Hepatic stellate cell (primary cell): ENCODE results near the gene ADCY9.
"Not testable (repeated sequence)": the region's sequence is repeated elsewhere in the genome, so short reads cannot be mapped to it uniquely, and the experiment has no call there.

Source experiments
- DNase-seq: peaks from one replicate; pipeline ENCODE4 v3.0.0; 2011; ENCODE audit warnings: low spot score

ADCY9 gene

DNA sequence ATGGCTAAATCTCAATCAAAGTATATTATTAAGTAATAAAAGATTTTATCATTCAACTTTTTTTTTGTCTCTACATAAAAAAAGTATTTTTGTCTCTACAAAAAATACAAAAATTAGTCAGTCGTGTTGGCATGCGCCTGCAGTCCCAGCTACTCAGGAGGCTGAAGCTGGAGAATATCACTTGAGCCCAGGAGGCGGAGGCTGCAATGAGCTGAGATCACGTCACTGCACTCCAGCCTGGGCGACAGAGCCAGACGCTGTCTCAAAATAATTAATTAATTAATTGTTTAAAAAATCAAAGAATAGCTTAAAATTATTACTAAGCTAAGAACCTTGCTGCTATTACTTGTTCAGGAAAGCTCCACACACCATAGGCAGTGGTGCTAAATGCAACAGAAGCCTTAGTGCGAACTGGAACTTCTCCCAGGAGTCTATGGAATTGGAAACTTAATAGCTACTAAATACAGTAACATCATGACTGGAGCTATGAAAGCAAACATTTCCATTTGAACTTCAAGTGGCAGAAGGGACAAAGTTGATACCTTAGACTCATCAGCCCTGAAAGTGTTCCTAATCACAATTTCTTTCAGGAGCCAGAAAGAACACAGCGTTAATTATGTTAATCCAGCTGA lies 22.6 kb downstream of the ADCY9 start:
- DNase-seq, result no peak

DNA sequence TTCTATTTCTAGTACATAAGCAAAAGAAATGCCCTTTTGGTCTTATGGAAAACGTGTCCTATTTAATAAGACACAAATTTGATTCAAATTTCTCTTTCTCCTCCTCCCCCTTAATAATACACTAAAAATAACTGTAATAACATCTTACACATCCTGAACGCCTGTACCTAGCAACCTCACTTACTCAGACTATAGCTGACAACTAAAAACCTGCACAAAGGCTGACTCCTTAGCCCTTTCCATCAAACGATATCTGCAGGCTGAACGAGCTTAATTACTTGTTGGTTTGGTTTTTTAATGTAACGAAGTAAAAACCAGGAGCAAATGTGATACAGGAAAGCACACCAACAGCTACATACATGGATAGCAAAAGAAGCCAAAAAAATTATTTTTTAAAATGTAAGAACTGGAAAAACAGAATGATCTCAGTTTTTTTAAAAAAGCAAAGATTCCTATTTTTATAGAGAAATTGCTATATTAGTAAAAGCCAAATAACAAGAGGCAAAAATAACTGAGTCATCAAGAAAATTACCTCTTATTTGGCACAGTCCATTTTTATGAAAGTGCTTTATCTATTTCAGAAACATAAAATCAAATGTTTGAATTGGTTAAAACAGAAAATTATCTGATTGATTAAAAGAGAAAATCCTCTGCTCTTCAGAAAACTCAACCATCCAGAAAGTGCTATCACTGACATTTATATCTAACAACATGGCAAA lies 23.5 kb downstream of the ADCY9 start:
- no peak for DNase-seq

DNA sequence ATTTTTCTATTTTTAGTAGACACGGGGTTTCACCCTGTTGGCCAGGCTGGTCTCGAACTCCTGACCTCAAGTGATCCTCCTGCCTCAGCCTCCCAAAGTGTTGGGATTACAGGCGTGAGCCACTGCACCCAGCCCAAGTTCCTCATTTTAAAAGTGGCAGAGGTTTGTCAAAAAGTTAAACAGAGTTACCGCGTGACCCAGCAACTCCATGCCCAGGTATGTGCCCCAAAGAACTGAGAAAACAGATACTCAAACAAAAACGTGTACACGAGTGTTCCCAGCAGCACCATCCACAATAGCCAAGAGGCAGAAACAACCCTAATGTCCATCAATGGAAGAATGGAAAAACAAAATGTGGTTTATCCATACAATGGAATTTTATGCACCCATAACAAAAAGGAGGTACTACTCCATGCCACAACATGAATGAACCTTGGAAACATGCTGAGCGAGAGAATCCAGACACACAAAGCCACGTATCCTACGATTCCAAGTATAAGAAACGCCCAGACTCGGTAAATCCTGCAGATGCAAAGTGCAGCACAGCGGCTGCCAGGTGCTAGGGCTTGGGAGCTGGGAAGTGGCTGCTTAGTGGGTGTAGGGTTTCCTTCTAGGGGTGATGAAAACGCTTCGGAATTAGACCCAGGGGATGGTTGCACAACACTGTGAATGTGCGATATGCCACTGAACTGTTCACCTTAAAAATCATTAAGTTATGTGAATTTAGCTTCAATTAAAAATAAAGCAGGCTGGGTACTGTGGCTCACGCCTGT lies 24.8 kb downstream of the ADCY9 start:
- DNase-seq, result no peak

DNA sequence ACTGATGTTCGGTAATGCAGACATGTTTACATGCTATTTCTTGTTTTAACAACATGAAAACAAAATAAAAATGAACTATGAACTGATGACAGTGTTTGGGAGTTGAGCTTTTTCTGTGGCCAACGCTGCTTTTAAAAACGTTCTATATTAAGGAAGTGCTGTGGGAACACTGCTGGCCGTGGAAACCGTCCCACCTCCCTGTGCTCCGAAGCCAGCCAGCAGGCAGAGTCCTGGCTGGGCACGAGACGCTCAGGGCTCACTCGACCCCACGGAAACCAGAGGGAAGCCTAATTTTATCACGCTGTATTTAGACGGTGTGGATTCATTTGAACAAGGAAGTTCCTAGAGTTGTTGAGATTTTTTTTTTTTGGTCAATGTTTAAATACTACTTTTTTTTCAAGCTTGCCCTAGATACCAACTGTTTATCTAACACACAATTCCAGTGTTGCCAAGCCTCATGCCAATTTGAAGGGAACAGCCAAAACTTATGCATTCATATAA lies 25.8 kb downstream of the ADCY9 start:
- no peak for DNase-seq

DNA sequence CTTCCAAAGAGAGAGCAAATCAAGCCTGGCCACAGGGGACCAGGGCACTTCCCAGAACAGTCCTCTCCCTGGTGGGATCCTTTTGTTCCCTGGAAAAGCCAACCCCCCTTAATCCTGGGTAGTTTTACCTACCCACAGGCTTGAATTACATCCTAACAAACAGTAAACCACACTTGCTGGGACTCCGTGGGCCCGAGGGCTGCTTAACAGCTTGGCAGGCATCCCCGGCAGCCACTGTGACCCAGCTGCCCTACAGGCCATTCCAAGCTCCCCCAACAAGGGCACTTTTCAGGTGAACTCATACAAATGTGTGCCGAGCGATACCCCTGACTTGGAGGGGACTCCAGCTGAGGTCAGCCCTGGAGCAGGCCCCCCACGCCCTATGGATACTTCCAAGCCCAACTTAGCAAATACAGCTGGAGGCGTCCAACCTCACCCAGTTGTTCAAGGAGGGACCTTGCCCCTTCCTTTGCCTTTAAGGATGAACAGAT lies 26.4 kb downstream of the ADCY9 start:
- no peak for DNase-seq

DNA sequence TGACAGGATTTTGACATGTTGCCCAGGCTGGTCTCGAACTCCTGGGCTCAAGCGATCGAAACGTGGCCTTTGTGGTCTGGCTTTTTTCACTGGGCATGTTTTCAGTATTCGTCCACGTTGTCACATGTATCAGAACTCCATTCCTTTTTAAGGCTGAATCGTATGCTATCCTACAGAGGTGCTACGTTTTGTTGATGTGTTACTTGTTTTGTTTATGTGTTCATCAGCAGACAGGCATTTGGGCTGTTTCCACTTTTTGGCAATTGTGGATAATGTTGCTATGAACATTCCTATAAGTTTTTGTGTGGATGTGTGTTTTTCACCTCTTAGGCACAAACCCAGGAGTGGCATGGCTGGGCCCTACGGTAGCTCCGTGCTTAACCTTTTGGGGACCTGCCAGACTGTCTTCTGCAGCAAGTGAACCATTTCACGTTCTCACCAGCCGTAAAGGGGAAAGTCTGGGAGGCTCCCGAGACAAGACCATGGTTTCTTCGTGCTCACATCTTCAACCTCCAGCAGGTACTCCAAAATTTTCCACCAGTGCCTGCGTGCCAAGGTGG lies 26.9 kb downstream of the ADCY9 start:
- no peak for DNase-seq

DNA sequence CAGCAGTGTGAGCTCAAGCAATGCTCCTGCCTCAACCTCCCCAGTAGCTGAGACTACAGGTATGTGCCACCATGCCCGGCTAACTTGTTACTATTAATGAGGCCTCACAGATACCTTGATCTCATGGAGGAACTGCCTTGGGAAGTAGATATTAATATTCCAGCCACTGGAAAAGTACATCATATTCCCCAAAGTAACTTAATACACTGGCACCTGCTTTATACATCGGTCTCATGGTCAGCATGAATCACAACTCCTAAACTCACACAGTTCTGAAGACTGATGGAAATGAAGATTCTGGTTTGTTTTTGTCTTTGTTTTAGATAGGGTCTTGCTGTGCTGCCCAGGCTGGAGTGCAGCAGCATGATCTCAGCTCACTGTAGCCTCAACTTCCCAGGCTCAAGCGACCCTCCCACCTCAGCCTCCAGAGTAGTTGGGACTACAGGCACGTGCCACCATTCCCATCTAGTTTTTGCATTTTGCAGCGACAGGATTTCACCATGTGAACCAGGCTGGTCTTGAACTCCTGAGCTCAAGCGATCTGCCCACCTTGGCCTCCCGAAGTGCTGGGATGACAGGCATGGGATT lies 28.2 kb downstream of the ADCY9 start:
- no peak for DNase-seq

DNA sequence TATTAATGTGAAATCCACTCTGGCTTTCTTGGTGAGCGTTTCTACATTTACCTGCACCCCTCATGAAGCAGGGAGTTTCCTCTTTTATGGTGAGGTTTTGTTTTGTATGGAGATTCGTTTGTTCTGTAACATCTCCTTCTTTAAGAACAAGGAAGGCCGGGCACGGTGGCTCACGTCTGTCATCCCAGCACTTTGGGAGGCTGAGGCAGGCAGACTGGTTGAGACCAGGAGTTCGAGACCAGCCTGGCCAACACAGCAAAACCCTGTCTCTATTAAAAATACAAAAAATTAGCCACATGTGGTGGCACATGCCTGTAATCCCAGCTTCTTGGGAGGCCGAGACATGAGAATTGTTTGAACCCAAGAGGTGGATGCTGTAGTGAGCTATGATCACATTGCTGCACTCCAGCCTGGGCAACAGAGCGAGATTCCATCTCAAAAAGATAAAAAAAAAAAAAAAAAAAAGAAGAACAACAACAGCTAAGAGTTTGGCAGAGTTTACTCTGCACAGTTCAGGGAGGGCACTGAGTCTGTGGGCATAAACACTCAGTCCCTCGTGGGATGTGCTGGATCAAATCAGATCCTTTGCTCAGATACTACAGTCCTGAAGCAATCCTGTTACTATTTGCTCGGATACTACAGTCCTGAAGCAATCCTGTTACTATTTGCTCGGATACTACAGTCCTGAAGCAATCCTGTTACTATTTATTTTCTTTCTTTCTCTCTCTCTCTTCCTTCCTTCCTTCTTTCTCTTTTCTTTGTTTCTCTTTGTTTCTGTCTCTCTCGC lies 28.9 kb downstream of the ADCY9 start:
- no peak for DNase-seq

DNA sequence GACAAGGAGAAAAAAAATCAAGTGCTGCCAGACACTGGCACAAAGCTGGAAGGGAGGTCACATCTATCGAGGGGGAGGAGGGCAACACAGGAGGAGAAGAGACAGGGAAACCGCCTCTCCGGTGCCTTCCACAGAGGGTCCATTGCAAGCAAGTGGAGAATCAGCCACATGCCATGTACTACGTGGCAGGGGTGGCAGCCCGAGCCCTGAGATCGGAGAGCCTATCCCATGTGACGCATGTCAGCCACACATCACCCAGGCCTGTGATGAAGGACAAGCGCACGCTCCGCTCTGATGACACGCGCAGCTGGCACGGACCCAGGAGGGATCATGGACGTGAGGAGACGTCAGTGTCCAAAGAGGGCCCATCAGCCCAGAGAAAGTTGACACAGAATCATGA lies 30.1 kb downstream of the ADCY9 start:
- DNase-seq, result no peak

DNA sequence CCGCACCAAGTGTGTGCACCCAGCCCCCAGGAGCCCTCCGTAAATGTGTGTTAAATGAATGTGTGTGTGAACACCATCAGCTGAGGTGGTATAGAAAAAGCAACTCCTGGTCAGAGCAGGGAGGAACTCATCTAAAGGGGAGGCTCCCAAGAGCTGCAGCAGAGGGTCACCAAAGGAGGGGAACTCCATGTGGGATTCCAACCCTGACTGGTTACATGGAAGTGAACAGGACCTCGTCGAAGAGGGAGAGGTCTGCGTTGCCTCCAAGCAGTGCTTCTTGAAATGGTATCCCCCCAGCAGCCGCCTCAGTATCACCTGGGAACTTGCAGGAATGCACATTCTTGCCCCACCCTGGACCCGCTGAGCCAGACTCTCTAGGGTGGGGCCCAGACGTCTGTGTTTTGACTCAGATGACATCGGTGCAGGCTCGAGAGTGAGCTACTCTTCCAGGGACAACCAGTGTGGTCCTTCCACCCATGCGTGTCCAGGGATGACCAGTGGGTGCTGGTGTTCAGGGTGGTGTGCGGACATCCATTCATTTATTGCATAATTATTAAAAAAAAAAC lies 30.8 kb downstream of the ADCY9 start:
- no peak for DNase-seq

DNA sequence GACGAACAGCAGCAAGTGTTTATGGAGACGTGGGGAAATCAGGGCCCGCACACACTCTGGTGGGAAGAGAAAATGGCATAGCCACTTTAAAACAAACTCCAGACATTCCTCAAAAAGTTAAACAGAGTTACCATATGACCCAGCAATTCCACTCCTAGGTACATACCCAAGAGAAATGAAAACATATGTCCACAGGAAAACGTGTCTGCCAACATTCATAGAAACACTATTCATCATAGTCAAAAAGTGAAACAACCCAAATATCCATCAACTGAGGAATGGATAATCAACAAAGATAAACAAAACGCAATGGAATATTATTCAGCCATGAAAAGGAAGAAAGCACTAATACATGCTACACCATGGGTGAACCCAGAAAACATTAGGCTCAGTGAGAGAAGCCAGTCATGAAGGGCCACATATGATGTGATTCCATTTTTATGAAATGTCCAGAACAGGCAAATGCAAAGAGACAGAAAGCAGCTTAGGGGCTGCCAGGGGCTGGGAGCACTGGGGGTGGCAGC lies 32.8 kb downstream of the ADCY9 start:
- no peak for DNase-seq

DNA sequence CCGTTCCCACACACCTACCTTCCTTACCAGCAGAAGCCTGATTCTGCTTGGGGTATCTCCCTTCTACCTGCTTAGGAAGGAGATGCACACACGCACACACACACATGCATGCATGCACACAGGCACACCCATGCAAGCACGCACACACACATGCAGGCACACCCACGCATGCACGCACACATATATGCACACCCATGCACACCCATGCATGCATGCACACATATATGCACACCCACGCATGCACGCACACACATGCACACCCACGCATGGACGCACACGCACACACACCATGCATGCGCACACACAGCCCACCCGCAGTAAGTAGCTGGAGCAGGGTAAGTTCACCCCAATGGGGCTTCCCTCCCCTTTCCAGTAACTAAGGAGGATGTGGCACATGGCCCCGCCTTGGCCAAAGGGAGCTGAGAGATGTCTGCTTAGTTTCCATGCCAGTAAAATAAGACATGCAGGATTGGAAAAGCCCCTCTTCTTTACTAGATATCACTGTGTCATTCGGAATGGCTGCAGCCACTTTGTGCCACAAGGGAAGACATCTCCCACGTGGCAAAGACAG lies 33.7 kb downstream of the ADCY9 start:
- no peak for DNase-seq

DNA sequence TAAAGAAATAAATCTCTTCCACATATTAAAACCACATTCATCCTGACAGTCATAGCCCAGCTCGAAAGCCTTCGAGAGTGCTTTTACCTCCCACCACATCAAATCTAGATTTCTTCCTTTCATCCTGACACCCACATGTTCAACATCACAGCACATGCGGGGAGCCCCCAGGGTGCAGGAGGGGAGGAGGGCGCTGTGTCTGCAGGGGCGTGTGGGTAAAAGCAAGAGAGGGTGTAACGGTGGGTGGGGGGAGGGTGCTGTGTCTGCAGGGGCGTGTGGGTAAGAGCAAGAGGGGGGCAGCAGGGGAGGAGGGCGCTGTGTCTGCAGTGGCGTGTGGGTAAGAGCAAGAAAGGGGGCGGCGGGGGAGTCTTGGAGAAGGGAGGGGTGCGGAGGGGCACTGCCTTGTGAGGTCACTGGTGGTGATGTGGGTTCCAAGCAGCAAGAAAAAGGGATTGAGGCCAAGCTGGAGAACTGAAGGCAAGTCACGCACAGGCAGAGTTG lies 34.7 kb downstream of the ADCY9 start:
- no peak for DNase-seq

DNA sequence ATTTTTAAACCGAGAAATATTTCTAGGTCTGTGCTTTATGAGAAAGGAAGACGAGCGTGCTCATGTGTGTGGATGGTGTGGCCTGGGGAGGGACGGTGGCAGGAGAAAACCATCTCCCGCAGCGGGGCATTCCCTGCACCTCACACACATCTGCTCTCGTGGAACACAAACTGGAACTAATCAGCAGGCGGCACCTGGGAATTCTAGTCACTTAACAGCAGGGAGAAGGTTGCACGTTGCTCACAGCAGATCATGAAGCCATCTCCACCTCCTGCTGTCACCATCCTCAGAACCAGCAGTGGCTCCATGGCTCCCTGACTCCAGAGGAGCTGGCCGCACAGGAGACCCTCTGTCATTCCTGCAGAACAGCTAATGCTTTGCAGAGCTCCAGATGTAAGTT lies 35.2 kb downstream of the ADCY9 start:
- no peak for DNase-seq

DNA sequence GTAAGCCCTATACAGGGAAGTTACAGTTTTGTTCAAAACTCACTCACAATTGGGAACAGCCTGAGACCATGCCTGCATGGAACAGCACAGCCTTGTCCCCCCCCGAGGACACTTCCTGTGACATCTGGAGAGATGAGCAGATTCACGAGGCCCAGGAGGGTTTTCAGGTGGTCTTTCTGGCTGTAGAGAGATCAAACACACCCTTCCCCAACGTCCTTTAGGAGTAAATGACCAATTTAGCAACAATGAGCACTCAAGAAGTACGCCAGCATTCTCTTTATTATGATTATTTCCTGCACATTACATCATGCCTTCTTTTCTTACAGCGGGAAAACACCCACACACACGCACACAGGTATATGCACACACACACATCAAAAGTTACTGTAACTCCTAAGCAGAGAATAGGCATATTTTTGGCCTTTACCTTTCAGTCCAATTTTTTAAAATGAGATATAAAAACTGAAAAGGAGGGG lies 39.0 kb downstream of the ADCY9 start:
- no peak for DNase-seq

DNA sequence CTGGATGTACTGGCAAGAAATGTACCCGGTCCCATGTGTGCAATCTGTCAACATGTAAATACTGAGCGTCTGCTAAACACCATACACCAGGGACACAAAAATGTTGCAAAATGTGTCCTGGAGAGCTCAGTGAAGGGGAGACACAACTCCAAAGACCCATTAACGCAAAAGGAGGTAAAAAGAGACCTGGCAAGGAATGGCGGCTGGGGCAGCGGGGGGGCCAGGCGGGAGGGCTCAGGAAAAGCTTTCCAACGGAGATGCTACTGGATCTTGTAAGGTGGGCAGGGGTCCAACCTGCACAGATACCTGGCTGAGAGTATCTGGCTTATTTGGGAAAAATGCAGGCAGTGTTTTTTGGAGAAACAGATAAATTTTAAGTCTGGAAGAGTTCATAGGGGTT lies 40.7 kb downstream of the ADCY9 start:
- DNase-seq, result no peak

DNA sequence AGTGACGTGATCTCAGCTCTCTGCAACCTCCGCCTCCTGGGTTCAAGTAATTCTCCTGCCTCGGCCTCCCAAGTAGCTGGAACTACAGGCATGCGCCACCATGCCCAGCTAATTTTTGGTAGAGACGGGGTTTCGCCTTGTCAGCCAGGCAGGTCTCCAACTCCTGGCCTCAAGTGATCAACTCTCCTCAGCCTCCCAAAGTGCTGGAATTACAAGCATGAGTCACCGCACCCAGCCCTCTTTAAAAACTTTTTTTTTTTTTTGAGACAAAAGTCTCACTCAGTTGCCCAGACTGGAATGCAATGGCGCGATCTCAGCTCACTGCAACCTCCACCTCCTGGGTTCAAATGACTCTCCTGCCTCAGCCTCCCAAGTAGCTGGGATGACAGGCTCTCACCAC lies 43.1 kb downstream of the ADCY9 start:
- DNase-seq, result not testable (repeated sequence)

DNA sequence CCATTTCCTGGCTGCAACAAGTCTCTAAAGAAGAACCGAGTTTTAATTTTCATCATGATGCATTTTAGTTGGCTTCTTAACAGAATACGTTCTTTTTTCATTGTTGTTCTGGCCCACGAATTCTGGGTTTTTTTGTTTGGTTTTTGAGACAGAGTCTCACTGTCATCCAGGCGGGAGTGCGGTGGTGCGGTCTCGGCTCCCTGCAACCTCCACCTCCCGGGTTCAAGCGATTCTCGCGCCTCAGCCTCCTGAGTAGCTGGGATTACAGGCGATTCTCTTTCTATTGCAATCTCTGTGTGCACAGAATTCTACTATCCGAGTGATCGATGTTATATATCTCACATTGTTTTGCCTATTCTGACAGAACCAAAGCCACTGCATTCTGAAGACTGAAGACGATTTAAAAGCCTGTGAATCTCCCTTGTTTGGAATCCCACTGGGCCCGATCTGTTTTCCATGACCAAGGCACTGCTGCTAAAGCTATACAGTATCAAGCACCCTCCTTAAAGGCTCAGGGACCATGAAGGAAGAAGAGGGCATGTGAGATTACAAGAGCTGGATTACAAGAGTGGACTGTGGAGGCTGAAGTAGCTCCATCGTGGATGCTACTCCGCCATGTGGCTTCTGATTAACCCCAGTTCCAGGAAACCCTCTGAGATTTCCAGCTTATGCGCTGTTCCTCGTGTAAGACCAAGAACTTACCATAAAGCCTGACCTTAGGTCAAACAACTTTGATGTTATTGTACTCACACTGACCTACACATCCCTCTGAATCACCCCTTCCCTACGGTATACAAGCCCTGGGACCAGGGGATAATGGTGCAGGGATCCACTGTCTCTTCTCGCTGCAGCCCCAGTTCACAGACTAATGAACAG lies 44.3 kb downstream of the ADCY9 start:
- no peak for DNase-seq

DNA sequence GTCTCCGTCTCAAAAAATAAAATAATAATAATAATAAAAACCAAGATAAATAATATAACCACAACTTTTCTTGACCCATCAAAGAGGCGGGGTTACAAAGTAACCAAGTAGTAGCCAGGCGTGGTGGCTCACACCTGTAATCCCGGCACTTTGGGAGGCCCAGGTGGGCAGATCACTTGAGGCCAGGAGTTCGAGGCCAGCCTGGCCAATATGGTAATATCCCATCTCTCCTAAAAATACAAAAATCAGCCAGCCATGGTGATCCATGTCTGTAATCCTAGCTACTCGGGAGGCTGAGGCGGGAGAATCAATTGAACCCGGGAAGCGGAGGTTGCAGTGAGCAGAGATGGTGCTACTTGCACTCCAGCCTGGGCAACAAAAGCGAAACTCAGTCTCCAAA lies 45.3 kb downstream of the ADCY9 start:
- DNase-seq, result no peak
